CD8-positive, alpha-beta memory T cell (primary cell): ENCODE measurements around the gene SLC5A3. TPM values are rescaled to one million over a fixed set of nuclear protein-coding genes. Genes with fewer than 3 reads are reported as not detected.

ENCODE experiments used
- CTCF ChIA-PET: fragments of 350-600 bp; sonication (Branson Sonifier 250); formaldehyde crosslinking; loops from one replicate; lab custom pipeline; 2021; ENCODE audit warnings: antibody characterized with exemption; lab: Charles Lee
- POLR2A ChIA-PET: fragments of 350-600 bp; sonication (Branson Sonifier 250); formaldehyde crosslinking; loops from one replicate; lab custom pipeline; 2021; ENCODE audit warnings: antibody characterized with exemption; lab: Charles Lee
- DNase-seq, 5 donors: peaks; one replicate each; pipeline versions ENCODE4 v3.0.0 to v3.0.0-alpha.2; 2020 to 2022; ENCODE audit warnings: mixed read lengths in 1 of 5
- H3K27ac ChIP-seq: one replicate; pipeline ENCODE4 v1.7.0; 2013; ENCODE audit warnings: low read depth, mild to moderate bottlenecking, low read length, moderate library complexity
- H3K27me3 ChIP-seq: 2 replicates; pipeline ENCODE4 v1.7.0; 2013; ENCODE audit warnings: low read length, mild to moderate bottlenecking; ENCODE audit not compliant: insufficient read depth, poor library complexity, severe bottlenecking
- H3K36me3 ChIP-seq: 2 replicates; pipeline ENCODE4 v1.7.0; 2013; ENCODE audit warnings: mild to moderate bottlenecking, low read length, moderate library complexity; ENCODE audit not compliant: insufficient read depth
- H3K4me1 ChIP-seq: 2 replicates; pipeline ENCODE4 v1.7.0; 2013; ENCODE audit warnings: mild to moderate bottlenecking, low read length, moderate library complexity; ENCODE audit not compliant: insufficient read depth
- H3K4me3 ChIP-seq: 2 replicates; pipeline ENCODE4 v1.7.0; 2013; ENCODE audit warnings: mild to moderate bottlenecking, low read length
- H3K9me3 ChIP-seq: 2 replicates; pipeline ENCODE4 v1.7.0; 2013; ENCODE audit warnings: mild to moderate bottlenecking, low read length
- H3K27ac Mint-ChIP-seq, 8 donors: one replicate each; pipeline ENCODE4 v1.8.0; 2020 to 2021; ENCODE audit warnings: mixed read lengths in 8 of 8, mild to moderate bottlenecking in 6 of 8, inconsistent platforms in 3 of 8, moderate library complexity in 3 of 8
- H3K27me3 Mint-ChIP-seq, 2 donors: one replicate each; pipeline ENCODE4 v1.8.0; 2020 to 2021; ENCODE audit warnings: mixed read lengths in 2 of 2, mild to moderate bottlenecking in 1 of 2, moderate library complexity in 1 of 2
- H3K36me3 Mint-ChIP-seq, 3 donors: one replicate each; pipeline ENCODE4 v1.8.0; 2020 to 2021; ENCODE audit warnings: mixed read lengths in 3 of 3, inconsistent platforms in 1 of 3, mild to moderate bottlenecking in 1 of 3
- H3K4me1 Mint-ChIP-seq, 3 donors: one replicate each; pipeline ENCODE4 v1.8.0; 2020 to 2021; ENCODE audit warnings: mixed read lengths in 3 of 3, inconsistent platforms in 1 of 3, mild to moderate bottlenecking in 1 of 3
- H3K4me3 Mint-ChIP-seq, 7 donors: one replicate each; pipeline ENCODE4 v1.8.0; 2020 to 2021; ENCODE audit warnings: mixed read lengths in 7 of 7, mild to moderate bottlenecking in 6 of 7, moderate library complexity in 4 of 7, inconsistent platforms in 2 of 7
- H3K9me3 Mint-ChIP-seq, 5 donors: one replicate each; pipeline ENCODE4 v1.8.0; 2020 to 2022; ENCODE audit warnings: mixed read lengths in 5 of 5, mild to moderate bottlenecking in 3 of 5, moderate library complexity in 2 of 5, inconsistent platforms in 1 of 5
- polyA plus RNA-seq: library from polyadenylated mRNA; unstranded; fragments of 300-500 nt; fragmentation: Illumina TruSeq; gene quantifications from one replicate; pipeline ENCODE4 v1.2.3, GENCODE V29; 2021
- total RNA-seq, 2 experiments: library from RNA; stranded (reverse); gene quantifications; one replicate each; pipeline ENCODE4 v1.2.3, GENCODE V29; 2021

SLC5A3 gene
- total and polyA plus RNA-seq, 3 experiments from 2014 or later, result 1.4 to 23.8 (median 23.2) TPM

- no peaks in the 10 kb centered on the region for H3K9me3 ChIP-seq
- Mint-ChIP-seq H3K36me3 (peaks cover 6 to 15% (median 7%) of the 10 kb centered on the region in 3 donors), H3K9me3 (no peaks in the 10 kb centered on the region), H3K27ac (peak overlapping the region in 1 of 8 donors; percentile 12), H3K4me3 (no peak overlapping the region), H3K4me1 (peaks cover 43 to 77% (median 59%) of the 10 kb centered on the region in 3 donors), H3K27me3 (no peaks in the 10 kb centered on the region)
- DNase-seq, result no peak
- H3K27ac ChIP-seq, result no peak overlapping the region
- no peaks in the 10 kb centered on the region for H3K36me3 ChIP-seq
- CTCF ChIA-PET, result interaction anchor here (1.4 kb wide), 1 partner anchor 233 kb away, joined by 3 read pairs; no protein-coding TSS in a partner anchor
- no peaks in the 10 kb centered on the region for H3K27me3 ChIP-seq
- POLR2A ChIA-PET, result no interaction called here
- H3K4me3 ChIP-seq, result no peak overlapping the region
- peaks cover 3% of the 10 kb centered on the region for H3K4me1 ChIP-seq
Measured at GRCh38 chr21:34115160-34115559, 41.8 kb downstream of the SLC5A3 start.

- POLR2A ChIA-PET, result no interaction called here
Measured at GRCh38 chr21:34116569-34116968, 43.2 kb downstream of the SLC5A3 start.

DNA sequence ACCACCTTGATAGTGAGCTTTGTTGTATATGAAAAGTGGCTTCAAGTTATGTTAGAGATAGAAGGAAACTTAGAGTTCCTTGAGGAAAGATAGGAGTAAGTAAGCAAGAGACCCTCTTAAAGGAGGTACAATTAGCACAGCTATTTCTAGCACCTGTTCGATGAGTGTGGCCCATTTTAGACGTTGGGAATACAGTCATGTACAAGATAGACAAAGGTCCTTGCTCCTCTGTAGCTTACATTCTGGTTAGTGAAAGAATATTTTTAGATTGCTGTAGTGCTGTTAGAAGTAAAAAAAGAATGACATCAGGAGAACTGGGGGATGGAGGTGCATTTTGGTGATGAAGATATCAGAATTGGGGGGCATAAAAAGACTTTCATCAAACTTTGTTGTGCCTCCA, 47.5 kb downstream of the SLC5A3 start:
- H3K36me3 Mint-ChIP-seq, result peaks cover 6 to 24% (median 17%) of the 10 kb centered on the region in 3 donors

More at GRCh38 chr21:34116569-34116968, 43.2 kb downstream of the SLC5A3 start:
- no peak overlapping the region for H3K4me3 ChIP-seq
- H3K4me1 ChIP-seq, result peaks cover 2% of the 10 kb centered on the region
- H3K27me3 ChIP-seq, result no peaks in the 10 kb centered on the region
- Mint-ChIP-seq H3K36me3 (peaks cover 5 to 13% (median 7%) of the 10 kb centered on the region in 3 donors), H3K4me3 (no peak overlapping the region), H3K9me3 (no peaks in the 10 kb centered on the region), H3K27ac (peak overlapping the region in 1 of 8 donors; percentile 33), H3K27me3 (no peaks in the 10 kb centered on the region), H3K4me1 (peaks cover 40 to 75% (median 58%) of the 10 kb centered on the region in 3 donors)
- CTCF ChIA-PET, result interaction anchor here (1.0 kb wide), 1 partner anchor 193 kb away, joined by 3 read pairs; no protein-coding TSS in a partner anchor
- no peak for DNase-seq
- no peak overlapping the region for H3K27ac ChIP-seq
- no peaks in the 10 kb centered on the region for H3K36me3 ChIP-seq
- no peaks in the 10 kb centered on the region for H3K9me3 ChIP-seq

DNA sequence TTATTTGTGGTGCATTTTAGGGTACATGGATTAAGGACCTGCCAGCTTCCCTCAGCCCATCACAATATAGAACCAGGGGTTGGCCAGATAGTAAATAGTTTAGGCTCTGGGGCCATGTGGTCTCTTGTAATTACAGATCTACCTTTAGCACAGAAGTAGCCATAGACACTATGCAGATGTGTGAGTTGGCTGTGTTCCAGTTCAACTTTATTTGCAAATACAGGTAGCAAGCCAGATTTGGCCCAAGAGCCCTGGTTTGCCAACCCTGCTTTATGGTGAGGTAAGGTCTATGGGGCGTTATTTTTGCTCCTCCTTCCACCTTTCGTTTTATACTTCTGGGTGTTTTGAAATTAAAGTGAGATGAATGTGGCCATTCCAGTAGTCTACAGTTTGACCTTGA, 48.7 kb downstream of the SLC5A3 start:
- Mint-ChIP-seq H3K27me3 (no peaks in the 10 kb centered on the region), H3K4me3 (no peak overlapping the region), H3K36me3 (peaks cover 10 to 30% (median 19%) of the 10 kb centered on the region in 3 donors), H3K4me1 (peaks cover 43 to 77% (median 66%) of the 10 kb centered on the region in 3 donors), H3K9me3 (no peaks in the 10 kb centered on the region), H3K27ac (peak overlapping the region in 2 of 8 donors; percentile 37 to 64)
- ChIA-PET CTCF (interaction anchor here (1.2 kb wide), 2 partner anchors 9 to 37 kb away, joined by 3 read pairs; no protein-coding TSS in a partner anchor), POLR2A (no interaction called here)
- H3K4me1 ChIP-seq, result peaks cover 13% of the 10 kb centered on the region
- no peaks in the 10 kb centered on the region for H3K36me3 ChIP-seq
- H3K27me3 ChIP-seq, result no peaks in the 10 kb centered on the region
- no peak overlapping the region for H3K27ac ChIP-seq
- DNase-seq, result no peak
- H3K4me3 ChIP-seq, result no peak overlapping the region
- H3K9me3 ChIP-seq, result no peaks in the 10 kb centered on the region

More for the DNA sequence above, 47.5 kb downstream of the SLC5A3 start:
- POLR2A ChIA-PET, result no interaction called here
- Histone ChIP-seq H3K27me3 (no peaks in the 10 kb centered on the region), H3K4me3 (no peak overlapping the region), H3K36me3 (no peaks in the 10 kb centered on the region), H3K9me3 (no peaks in the 10 kb centered on the region), H3K27ac (no peak overlapping the region), H3K4me1 (peaks cover 8% of the 10 kb centered on the region)
- peak overlapping the region in 1 of 7 donors; percentile 27 for H3K4me3 Mint-ChIP-seq
- H3K9me3 Mint-ChIP-seq, result no peaks in the 10 kb centered on the region
- peak overlapping the region in 1 of 8 donors; percentile 30 for H3K27ac Mint-ChIP-seq
- CTCF ChIA-PET, result interaction anchor here (1.3 kb wide), 1 partner anchor 197 kb away, joined by 3 read pairs; no protein-coding TSS in a partner anchor
- no peaks in the 10 kb centered on the region for H3K27me3 Mint-ChIP-seq
- no peak for DNase-seq
- H3K4me1 Mint-ChIP-seq, result peaks cover 41 to 76% (median 58%) of the 10 kb centered on the region in 3 donors

Other genes starting within 250 kb of the SLC5A3 start
- 100 to 1,000 TPM; 183 to 194 TPM for gene ATP5PO, start 157.8 kb upstream of the SLC5A3 start, total RNA-seq
- 316 TPM for gene ATP5PO, start 157.8 kb upstream of the SLC5A3 start, polyA plus RNA-seq
- gene MRPS6, start within 50 bp of the SLC5A3 start, total RNA-seq, result 100 to 1,000 TPM; 134 to 136 TPM
- 163 TPM for gene MRPS6, start within 50 bp of the SLC5A3 start, polyA plus RNA-seq